NCI-H2227 treated with DMSO at 0.1 percent for 48 hours (cell line): ENCODE measurements around the gene BYSL.

Source experiments
- DNase-seq: peaks from one replicate; lab custom pipeline; 2025; lab: John Stamatoyannopoulos, UW

BYSL gene

GRCh38 chr6:41914869-41915530 is 6.3 kb upstream of the BYSL start:
- no peak for DNase-seq

- no peak for DNase-seq
Observed at GRCh38 chr6:41917528-41917927, 3.8 kb upstream of the BYSL start.

- DNase-seq: no peak
Observed at GRCh38 chr6:41921712-41921998, 356 bp downstream of the BYSL start.

GRCh38 chr6:41922154-41922553 is 855 bp downstream of the BYSL start:
- no peak for DNase-seq

GRCh38 chr6:41927253-41927652 is 6.0 kb downstream of the BYSL start:
- DNase-seq: no peak

- no peak for DNase-seq
Observed at GRCh38 chr6:41929924-41930323, 8.6 kb downstream of the BYSL start.

- DNase-seq: no peak
Observed at GRCh38 chr6:41931792-41932191, 10.5 kb downstream of the BYSL start.

GRCh38 chr6:41932378-41932777 is 11.1 kb downstream of the BYSL start:
- DNase-seq: no peak

GRCh38 chr6:41934278-41935192 is 13.2 kb downstream of the BYSL start:
- DNase-seq: no peak

- DNase-seq: no peak
Observed at GRCh38 chr6:41935193-41935574, 13.9 kb downstream of the BYSL start.

- no peak for DNase-seq
Observed at GRCh38 chr6:41935685-41936072, 14.4 kb downstream of the BYSL start.

- peak; percentile 24 for DNase-seq
Observed at GRCh38 chr6:41936073-41936837, 15.0 kb downstream of the BYSL start.

- DNase-seq: no peak
Observed at GRCh38 chr6:41937472-41937860, 16.2 kb downstream of the BYSL start.

- no peak for DNase-seq
Observed at GRCh38 chr6:41937861-41938574, 16.7 kb downstream of the BYSL start.

- no peak for DNase-seq
Observed at GRCh38 chr6:41938590-41939175, 17.4 kb downstream of the BYSL start.

GRCh38 chr6:41939176-41939847 is 18.0 kb downstream of the BYSL start:
- no peak for DNase-seq

- DNase-seq: no peak
Observed at GRCh38 chr6:41939848-41940758, 18.8 kb downstream of the BYSL start.

- no peak for DNase-seq
Observed at GRCh38 chr6:41940759-41941279, 19.5 kb downstream of the BYSL start.

- DNase-seq: peak; percentile 76
Observed at GRCh38 chr6:41941280-41942066, 20.2 kb downstream of the BYSL start, which contains the start of gene CCND3. TSS of gene CCND3 (minus strand) at chr6:41941808. CDS start at chr6:41941649, 159 bp downstream.
